Measurements from ENCODE around the gene PHYKPL.
"Not testable (repeated sequence)": the region's sequence is repeated elsewhere in the genome, so short reads cannot be mapped to it uniquely, and the experiment has no call there.

Gene PHYKPL

GRCh38 chr5:178199581-178200434, 32.8 kb downstream of the PHYKPL start:
- FAIRE-seq (no peak), DNase-seq (ENCODE audit: insufficient read length, low spot score) (no peak)
- TF ChIP-seq TAF1 (IDR thresholded peaks at IDR 0.05; ENCODE audit: low read depth, low read length) (no peak), SPI1 (IDR thresholded peaks at IDR 0.05; ENCODE audit: low read depth, low read length) (no peak), POU2F2 (IDR thresholded peaks at IDR 0.05; ENCODE audit: low read depth, low read length) (no peak), POLR2AphosphoS5 (IDR thresholded peaks at IDR 0.05; ENCODE audit: low read depth, low read length) (no peak), POLR2A (IDR thresholded peaks at IDR 0.05; ENCODE audit: low read depth, low read length) (no peak), PAX5 (IDR thresholded peaks at IDR 0.05; ENCODE audit: insufficient read depth, low read length, severe bottlenecking) (no peak)

- no peak for DNase-seq (ENCODE audit: insufficient read length, low spot score)
- TF ChIP-seq PAX5 (IDR thresholded peaks at IDR 0.05; ENCODE audit: insufficient read depth, low read length, severe bottlenecking) (no peak), TAF1 (IDR thresholded peaks at IDR 0.05; ENCODE audit: low read depth, low read length) (no peak), POLR2A (IDR thresholded peaks at IDR 0.05; ENCODE audit: low read depth, low read length) (no peak), POU2F2 (IDR thresholded peaks at IDR 0.05; ENCODE audit: low read depth, low read length) (no peak), SPI1 (IDR thresholded peaks at IDR 0.05; ENCODE audit: low read depth, low read length) (no peak), POLR2AphosphoS5 (IDR thresholded peaks at IDR 0.05; ENCODE audit: low read depth, low read length) (no peak)
- no peak for FAIRE-seq
Measured at GRCh38 chr5:178198706-178199105, 33.9 kb downstream of the PHYKPL start.

GRCh38 chr5:178198151-178198550, 34.5 kb downstream of the PHYKPL start:
- not testable (repeated sequence) for FAIRE-seq; DNase-seq (ENCODE audit: insufficient read length, low spot score)

- DNase-seq (ENCODE audit: insufficient read length, low spot score) (no peak), FAIRE-seq (peak; percentile 9)
- no peak for TF ChIP-seq POLR2A (IDR thresholded peaks at IDR 0.05; ENCODE audit: low read depth, low read length)
- no peak for TF ChIP-seq POLR2AphosphoS5 (IDR thresholded peaks at IDR 0.05; ENCODE audit: low read depth, low read length)
- no peak for TF ChIP-seq POU2F2 (IDR thresholded peaks at IDR 0.05; ENCODE audit: low read depth, low read length)
- no peak for TF ChIP-seq TAF1 (IDR thresholded peaks at IDR 0.05; ENCODE audit: low read depth, low read length)
- TF ChIP-seq SPI1 (IDR thresholded peaks at IDR 0.05; ENCODE audit: low read depth, low read length) = no peak
- TF ChIP-seq PAX5 (IDR thresholded peaks at IDR 0.05; ENCODE audit: insufficient read depth, low read length, severe bottlenecking) = no peak
Measured at GRCh38 chr5:178196986-178197385, 35.6 kb downstream of the PHYKPL start.

- DNase-seq (ENCODE audit: insufficient read length, low spot score) (no peak), FAIRE-seq (no peak)
- TF ChIP-seq POLR2A (IDR thresholded peaks at IDR 0.05; ENCODE audit: low read depth, low read length) (no peak), POU2F2 (IDR thresholded peaks at IDR 0.05; ENCODE audit: low read depth, low read length) (no peak), SPI1 (IDR thresholded peaks at IDR 0.05; ENCODE audit: low read depth, low read length) (no peak), POLR2AphosphoS5 (IDR thresholded peaks at IDR 0.05; ENCODE audit: low read depth, low read length) (no peak), TAF1 (IDR thresholded peaks at IDR 0.05; ENCODE audit: low read depth, low read length) (no peak), PAX5 (IDR thresholded peaks at IDR 0.05; ENCODE audit: insufficient read depth, low read length, severe bottlenecking) (no peak)
Measured at GRCh38 chr5:178196281-178196812, 36.3 kb downstream of the PHYKPL start.

GRCh38 chr5:178194026-178194425, 38.6 kb downstream of the PHYKPL start:
- DNase-seq (ENCODE audit: insufficient read length, low spot score) = no peak
- FAIRE-seq = no peak
- TF ChIP-seq POU2F2 (IDR thresholded peaks at IDR 0.05; ENCODE audit: low read depth, low read length) = no peak
- no peak for TF ChIP-seq POLR2AphosphoS5 (IDR thresholded peaks at IDR 0.05; ENCODE audit: low read depth, low read length)
- no peak for TF ChIP-seq POLR2A (IDR thresholded peaks at IDR 0.05; ENCODE audit: low read depth, low read length)
- TF ChIP-seq SPI1 (IDR thresholded peaks at IDR 0.05; ENCODE audit: low read depth, low read length) = no peak
- TF ChIP-seq TAF1 (IDR thresholded peaks at IDR 0.05; ENCODE audit: low read depth, low read length) = no peak

GRCh38 chr5:178193251-178193809, 39.3 kb downstream of the PHYKPL start:
- FAIRE-seq (no peak), DNase-seq (ENCODE audit: insufficient read length, low spot score) (no peak)
- TF ChIP-seq POU2F2 (IDR thresholded peaks at IDR 0.05; ENCODE audit: low read depth, low read length) (no peak), SPI1 (IDR thresholded peaks at IDR 0.05; ENCODE audit: low read depth, low read length) (no peak), PAX5 (IDR thresholded peaks at IDR 0.05; ENCODE audit: insufficient read depth, low read length, severe bottlenecking) (no peak), TAF1 (IDR thresholded peaks at IDR 0.05; ENCODE audit: low read depth, low read length) (no peak), POLR2AphosphoS5 (IDR thresholded peaks at IDR 0.05; ENCODE audit: low read depth, low read length) (no peak), POLR2A (IDR thresholded peaks at IDR 0.05; ENCODE audit: low read depth, low read length) (no peak)

- DNase-seq (ENCODE audit: insufficient read length, low spot score) (no peak), FAIRE-seq (no peak)
- no peak for TF ChIP-seq POU2F2 (IDR thresholded peaks at IDR 0.05; ENCODE audit: low read depth, low read length)
- no peak for TF ChIP-seq PAX5 (IDR thresholded peaks at IDR 0.05; ENCODE audit: insufficient read depth, low read length, severe bottlenecking)
- TF ChIP-seq SPI1 (IDR thresholded peaks at IDR 0.05; ENCODE audit: low read depth, low read length) = no peak
Measured at GRCh38 chr5:178192787-178193186, 39.8 kb downstream of the PHYKPL start.

- FAIRE-seq (no peak), DNase-seq (ENCODE audit: insufficient read length, low spot score) (no peak)
- no peak for TF ChIP-seq PAX5 (IDR thresholded peaks at IDR 0.05; ENCODE audit: insufficient read depth, low read length, severe bottlenecking)
- no peak for TF ChIP-seq TAF1 (IDR thresholded peaks at IDR 0.05; ENCODE audit: low read depth, low read length)
- TF ChIP-seq SPI1 (IDR thresholded peaks at IDR 0.05; ENCODE audit: low read depth, low read length) = no peak
- TF ChIP-seq POLR2AphosphoS5 (IDR thresholded peaks at IDR 0.05; ENCODE audit: low read depth, low read length) = no peak
- TF ChIP-seq POU2F2 (IDR thresholded peaks at IDR 0.05; ENCODE audit: low read depth, low read length) = no peak
- TF ChIP-seq POLR2A (IDR thresholded peaks at IDR 0.05; ENCODE audit: low read depth, low read length) = no peak
Measured at GRCh38 chr5:178192244-178192643, 40.4 kb downstream of the PHYKPL start.

All from GM12891 (cell line).